ENCODE results near the gene PPARA.

- TF ChIP-seq, protein P1, sequence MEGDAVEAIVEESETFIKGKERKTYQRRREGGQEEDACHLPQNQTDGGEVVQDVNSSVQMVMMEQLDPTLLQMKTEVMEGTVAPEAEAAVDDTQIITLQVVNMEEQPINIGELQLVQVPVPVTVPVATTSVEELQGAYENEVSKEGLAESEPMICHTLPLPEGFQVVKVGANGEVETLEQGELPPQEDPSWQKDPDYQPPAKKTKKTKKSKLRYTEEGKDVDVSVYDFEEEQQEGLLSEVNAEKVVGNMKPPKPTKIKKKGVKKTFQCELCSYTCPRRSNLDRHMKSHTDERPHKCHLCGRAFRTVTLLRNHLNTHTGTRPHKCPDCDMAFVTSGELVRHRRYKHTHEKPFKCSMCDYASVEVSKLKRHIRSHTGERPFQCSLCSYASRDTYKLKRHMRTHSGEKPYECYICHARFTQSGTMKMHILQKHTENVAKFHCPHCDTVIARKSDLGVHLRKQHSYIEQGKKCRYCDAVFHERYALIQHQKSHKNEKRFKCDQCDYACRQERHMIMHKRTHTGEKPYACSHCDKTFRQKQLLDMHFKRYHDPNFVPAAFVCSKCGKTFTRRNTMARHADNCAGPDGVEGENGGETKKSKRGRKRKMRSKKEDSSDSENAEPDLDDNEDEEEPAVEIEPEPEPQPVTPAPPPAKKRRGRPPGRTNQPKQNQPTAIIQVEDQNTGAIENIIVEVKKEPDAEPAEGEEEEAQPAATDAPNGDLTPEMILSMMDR (IDR thresholded peaks at IDR 0.05; ENCODE audit: insufficient read depth, low read length): no peak
- no peak for TF ChIP-seq POLR2AphosphoS5 (IDR thresholded peaks at IDR 0.05; ENCODE audit: low read depth)
- no peak for TF ChIP-seq REST (IDR thresholded peaks at IDR 0.05; ENCODE audit: insufficient replicate concordance, low read depth)
- TF ChIP-seq GABPA (IDR thresholded peaks at IDR 0.05; ENCODE audit: low read depth): no peak
Measured at GRCh38 chr22:46289244-46289891, 139.0 kb downstream of the PPARA start.
